Measurements from ENCODE around the gene HECTD4.
"Not testable (repeated sequence)": the region's sequence is repeated elsewhere in the genome, so short reads cannot be mapped to it uniquely, and the experiment has no call there.

HECTD4 gene

GRCh38 chr12:112115259-112116045 is 266.8 kb downstream of the HECTD4 start:
- H3K4me3 Mint-ChIP-seq = no peak overlapping the region
- H3K4me1 Mint-ChIP-seq (ENCODE audit: low read depth) = peaks cover 13% of the 10 kb centered on the region
- no peaks in the 10 kb centered on the region for H3K9me3 Mint-ChIP-seq
- H3K36me3 Mint-ChIP-seq (ENCODE audit: low read depth) = no peaks in the 10 kb centered on the region
- peaks cover 1% of the 10 kb centered on the region for H3K27me3 Mint-ChIP-seq (ENCODE audit: low read depth)
- H3K27ac Mint-ChIP-seq = no peak overlapping the region

GRCh38 chr12:112112409-112113133 is 269.7 kb downstream of the HECTD4 start:
- Mint-ChIP-seq H3K4me3 (no peak overlapping the region), H3K9me3 (no peaks in the 10 kb centered on the region), H3K27me3 (ENCODE audit: low read depth) (no peaks in the 10 kb centered on the region), H3K36me3 (ENCODE audit: low read depth) (no peaks in the 10 kb centered on the region), H3K4me1 (ENCODE audit: low read depth) (peaks cover 22% of the 10 kb centered on the region), H3K27ac (no peak overlapping the region)

- H3K4me3 Mint-ChIP-seq = no peak overlapping the region
- H3K9me3 Mint-ChIP-seq = no peaks in the 10 kb centered on the region
- no peaks in the 10 kb centered on the region for H3K36me3 Mint-ChIP-seq (ENCODE audit: low read depth)
- H3K27me3 Mint-ChIP-seq (ENCODE audit: low read depth) = no peaks in the 10 kb centered on the region
- H3K27ac Mint-ChIP-seq = no peak overlapping the region
- H3K4me1 Mint-ChIP-seq (ENCODE audit: low read depth) = peaks cover 25% of the 10 kb centered on the region
Measured at GRCh38 chr12:112111931-112112330, 270.3 kb downstream of the HECTD4 start.

GRCh38 chr12:112110787-112111662 is 271.2 kb downstream of the HECTD4 start:
- not testable (repeated sequence) for H3K36me3 Mint-ChIP-seq (ENCODE audit: low read depth); H3K27me3 Mint-ChIP-seq (ENCODE audit: low read depth); H3K9me3 Mint-ChIP-seq; H3K27ac Mint-ChIP-seq; H3K4me3 Mint-ChIP-seq
- peaks cover 26% of the 10 kb centered on the region for H3K4me1 Mint-ChIP-seq (ENCODE audit: low read depth)

All from T-helper 1 cell treated with Interleukin-12 subunit alpha and Interleukin-12 subunit beta and Interleukin-4 antibody, amounts not matched to agents 30 μg/mL and 1 μg/mL, for 36 hours (primary cell).